GM18861 (cell line): ENCODE data around the gene EIF2AK2.

Experiments used
- ATAC-seq: cut with Tn5 transposase; IDR thresholded peaks from one replicate; pipeline ENCODE4 v1.9.1; 2021; ENCODE audit not compliant: unreplicated experiment

EIF2AK2 gene

DNA sequence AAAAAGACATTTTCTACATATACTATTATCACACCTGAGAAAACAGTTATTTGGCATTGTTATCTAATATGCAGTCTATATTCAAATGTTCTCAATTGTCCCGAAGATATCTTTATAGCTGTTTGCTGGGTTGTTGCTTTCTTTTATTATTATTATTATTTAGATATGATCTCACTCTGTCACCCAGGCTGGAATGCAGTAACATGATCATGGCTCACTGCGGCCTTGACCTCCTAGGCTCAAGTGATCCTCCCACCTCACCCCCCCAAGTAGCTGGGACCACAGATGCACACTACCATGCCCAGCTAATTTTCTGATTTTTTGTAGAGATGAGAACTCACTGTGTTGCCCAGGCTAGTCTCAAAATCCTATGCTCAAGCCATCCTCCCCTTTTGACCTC lies 52.6 kb downstream of the EIF2AK2 start:
- no peak for ATAC-seq

DNA sequence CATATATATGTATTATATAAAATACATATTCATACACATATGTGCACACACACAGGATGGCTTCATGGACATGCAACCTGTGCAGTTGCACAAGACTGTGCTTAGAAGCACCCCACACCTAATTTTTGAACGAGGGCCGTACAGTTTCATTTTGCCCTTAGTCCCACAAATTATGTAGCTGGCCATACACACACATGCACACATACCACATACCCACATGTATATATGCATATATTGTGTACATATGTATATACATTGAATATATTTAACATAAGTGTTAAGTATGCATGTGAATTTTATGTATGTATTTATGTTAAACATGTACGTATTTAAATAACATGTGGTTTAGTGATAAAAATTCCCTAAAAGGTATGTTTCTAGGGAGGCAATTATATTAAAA lies 54.2 kb downstream of the EIF2AK2 start:
- no peak for ATAC-seq

DNA sequence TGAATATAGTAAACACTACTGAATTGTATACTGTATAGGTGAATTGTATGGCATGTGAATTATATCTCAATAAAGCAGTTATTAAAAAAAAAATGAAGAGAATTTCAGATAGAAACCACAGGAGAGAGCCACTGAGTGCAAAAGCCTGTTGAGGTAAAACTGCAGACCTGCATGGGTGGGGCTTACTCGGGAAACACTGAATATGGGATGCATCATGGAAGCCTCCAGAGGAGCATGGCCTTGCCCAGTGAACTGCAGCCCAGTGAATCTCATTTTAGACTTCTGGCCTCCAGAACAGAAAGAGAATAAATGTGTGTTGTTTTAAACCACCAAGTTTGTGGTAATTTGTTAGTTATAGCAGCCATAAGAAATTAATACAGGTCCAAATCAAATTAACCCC lies 56.7 kb downstream of the EIF2AK2 start:
- ATAC-seq: no peak

DNA sequence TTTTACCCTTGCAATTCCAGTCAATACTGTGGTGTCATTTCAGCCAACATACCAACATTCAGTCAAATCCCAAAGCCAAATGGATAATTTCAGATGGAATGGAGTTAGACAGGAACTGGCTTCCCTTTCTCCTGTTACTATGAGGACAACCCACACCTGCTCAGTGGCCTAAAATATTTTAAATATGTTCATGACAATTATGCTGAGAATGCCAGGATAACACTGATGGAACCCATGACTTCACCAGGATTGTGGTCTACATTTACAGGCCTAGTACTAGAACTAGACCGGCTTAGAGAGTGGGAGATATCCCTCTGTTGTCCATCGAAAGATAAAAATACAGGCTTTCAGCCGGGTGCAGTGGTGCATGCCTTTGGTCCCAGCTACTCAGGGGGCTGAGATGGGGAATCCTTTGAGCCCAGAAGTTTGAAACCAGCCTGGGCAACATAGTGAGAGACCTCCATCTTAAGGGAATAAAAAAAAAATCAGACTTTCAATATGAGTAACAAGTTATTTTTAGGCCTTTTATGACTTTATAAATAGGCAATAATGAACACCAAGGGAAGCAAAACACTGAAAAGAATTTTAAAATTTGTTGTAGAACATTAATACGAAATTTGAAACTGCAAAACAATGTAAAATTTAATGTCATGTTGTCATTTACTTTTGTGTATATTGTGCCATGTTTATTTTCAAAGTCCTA lies 58.2 kb downstream of the EIF2AK2 start:
- no peak for ATAC-seq

DNA sequence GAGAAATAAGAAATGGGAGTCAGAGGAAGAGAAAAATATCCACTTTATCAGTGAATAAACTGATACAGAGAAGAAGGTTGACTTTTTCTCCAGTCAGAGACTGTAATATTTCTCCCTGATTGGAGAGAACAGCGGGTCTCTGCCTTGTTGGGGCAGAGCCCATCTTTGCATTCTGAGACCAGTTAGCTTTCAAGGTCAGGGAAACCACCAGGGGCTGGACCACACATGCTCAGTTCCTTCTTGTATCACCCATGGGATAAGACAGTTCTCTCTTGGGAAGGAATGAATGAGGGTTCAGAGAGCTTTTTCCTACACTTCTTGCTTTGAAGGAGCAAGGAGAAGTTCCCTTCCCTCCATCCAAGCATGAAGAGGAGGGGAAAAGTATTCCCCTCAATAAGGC lies 60.2 kb downstream of the EIF2AK2 start:
- ATAC-seq: no peak

DNA sequence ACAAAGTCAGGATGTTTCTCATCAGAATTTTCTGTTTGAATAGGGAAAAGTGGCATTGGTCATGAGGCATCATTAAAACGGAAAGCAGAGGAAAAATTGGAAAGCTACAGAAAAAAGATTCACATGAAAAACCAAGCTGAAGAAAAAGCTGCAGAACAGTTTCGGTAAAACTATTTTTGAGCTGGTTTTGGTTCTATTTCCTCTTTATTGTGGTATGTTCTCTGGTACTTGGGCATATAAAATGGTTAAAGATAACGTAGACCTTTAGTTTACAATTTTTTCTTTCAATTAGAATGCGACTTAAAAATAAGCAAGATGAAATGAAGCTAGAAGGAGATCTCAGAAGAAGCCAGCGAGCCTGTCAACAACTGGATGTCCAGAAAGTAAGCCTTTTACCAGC lies 64.9 kb downstream of the EIF2AK2 start:
- peak; percentile 38 for ATAC-seq

DNA sequence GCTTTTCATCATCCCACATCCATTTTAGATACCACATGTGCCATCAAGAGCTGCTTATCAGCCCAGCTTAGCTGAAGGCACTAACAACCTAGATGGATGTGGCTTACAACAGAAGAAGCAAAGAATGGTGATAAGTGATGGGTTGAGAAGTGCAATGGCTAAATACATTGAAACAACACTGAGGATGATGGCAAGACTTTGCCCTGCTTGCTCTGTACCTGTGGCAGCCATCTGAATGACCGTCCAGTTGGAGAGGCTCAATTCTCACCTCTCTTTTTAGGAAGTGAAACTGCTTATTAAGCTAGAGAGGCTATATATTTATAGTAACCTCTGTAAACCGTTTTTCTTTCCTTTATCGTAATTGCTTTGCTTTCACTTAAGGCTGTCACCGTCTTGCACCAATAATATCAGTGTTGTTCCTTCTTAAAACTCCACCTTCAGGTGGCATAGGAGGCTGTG lies 66.7 kb downstream of the EIF2AK2 start:
- ATAC-seq: peak; percentile 79

DNA sequence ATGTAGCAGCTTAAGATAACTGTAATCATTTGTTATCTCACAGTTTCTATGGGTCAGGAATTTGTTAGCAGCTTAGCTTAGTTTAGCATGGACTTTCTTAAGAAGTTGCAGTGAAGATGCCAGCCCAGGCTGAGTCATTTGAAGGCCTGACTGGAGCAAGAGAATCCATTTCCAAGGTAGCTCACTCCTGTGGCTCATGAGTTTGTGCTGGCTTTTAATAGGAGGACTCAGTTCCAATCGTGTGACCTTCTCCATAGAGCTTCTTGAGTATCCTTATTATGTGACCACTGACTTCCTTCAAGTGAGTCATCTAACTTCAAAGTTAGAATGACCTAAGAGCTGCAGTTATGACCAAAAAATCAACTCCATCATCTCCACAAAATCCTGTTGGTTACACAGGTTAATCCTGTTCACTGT lies 71.0 kb downstream of the EIF2AK2 start:
- no peak for ATAC-seq

DNA sequence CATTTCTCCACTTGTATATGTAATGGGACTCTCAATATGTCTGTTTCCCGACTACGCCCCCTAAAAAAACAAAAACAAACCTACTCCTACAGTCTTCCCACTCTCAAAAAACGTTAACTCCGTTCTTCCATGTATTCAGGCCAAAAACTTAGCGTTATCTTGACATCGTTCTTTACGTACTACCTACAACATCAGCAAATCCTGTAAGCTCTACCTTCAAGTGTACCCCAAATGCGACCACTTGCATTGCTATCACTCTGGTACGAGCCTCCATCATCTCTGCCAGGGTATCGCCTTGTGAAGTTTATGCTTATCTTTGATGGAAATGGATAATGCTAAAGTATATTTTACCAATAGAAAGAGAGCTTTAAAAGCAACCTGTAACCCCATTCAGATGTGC lies 72.0 kb downstream of the EIF2AK2 start:
- ATAC-seq: no peak

DNA sequence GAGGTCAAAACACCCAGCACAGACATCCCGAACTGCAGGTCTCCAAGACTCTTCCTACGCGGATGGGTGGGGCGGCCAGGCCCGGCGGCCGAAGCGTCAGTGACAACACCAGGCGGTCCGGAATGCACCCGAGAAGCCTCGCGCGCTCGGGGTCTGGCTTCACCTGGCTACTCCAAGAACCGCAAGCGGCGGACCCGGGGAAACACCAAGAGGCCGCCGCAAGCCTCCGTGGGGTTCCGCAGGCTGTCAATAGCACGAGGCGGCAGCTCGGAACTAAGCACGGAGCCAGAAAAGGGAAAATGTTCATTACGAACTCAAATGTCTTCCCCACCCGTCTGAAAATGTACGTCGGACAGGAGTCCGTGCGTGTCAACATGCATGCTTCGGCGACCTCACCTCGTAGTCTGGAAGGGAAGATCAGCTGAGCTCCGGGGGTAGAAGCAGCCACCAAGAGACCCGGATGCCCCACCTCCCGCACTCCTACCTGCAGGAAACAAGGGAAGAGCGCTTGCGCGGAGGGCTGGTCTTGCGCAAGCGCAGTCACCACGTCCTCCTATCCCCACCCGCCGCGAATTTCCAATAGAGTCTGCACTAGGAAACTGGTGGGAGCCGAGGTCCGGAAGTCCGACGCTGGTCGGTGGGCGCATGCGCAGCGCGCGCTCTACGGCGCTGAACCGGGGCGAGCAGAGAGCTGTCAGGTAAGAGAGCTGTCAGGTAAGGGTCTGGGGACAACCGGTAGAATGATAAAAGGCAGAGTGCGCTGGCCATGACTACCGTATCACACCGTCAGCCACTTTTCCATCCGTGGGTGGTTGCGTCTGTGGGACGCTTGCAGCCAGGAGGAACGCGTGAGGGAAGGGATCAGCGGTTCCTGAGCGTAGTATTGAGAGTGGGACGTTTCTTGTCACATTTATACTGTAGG lies 72.6 kb downstream of the EIF2AK2 start, which contains the start of the genes GPATCH11 and HEATR5B:
GPATCH11 (plus strand) TSS at position 646 of the 922 bp plus-strand sequence. CDS start 3,864 bp downstream, outside the sequence.
HEATR5B (minus strand) TSS at position 500 of the 922 bp plus-strand sequence. CDS start 958 bp downstream, outside the sequence.
- peak; percentile 60 for ATAC-seq

DNA sequence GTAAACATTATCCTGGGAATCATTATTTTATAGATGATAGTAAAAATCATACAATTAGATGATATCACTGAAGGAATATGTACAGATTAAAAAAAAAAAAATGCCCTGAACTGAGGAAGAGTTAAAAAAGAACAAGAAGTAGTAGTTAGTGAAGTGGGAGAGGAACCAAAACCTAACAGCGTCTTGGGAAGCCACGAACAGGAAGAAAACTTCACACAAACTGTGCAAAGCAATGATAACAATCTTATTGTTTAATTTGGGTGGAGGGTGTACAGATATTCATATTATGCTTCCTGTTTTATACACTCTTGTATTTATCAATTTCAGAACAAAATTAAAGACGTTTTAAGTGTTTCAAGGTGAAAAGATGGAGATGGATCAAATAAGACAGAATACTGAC lies 76.1 kb downstream of the EIF2AK2 start:
- ATAC-seq: no peak

DNA sequence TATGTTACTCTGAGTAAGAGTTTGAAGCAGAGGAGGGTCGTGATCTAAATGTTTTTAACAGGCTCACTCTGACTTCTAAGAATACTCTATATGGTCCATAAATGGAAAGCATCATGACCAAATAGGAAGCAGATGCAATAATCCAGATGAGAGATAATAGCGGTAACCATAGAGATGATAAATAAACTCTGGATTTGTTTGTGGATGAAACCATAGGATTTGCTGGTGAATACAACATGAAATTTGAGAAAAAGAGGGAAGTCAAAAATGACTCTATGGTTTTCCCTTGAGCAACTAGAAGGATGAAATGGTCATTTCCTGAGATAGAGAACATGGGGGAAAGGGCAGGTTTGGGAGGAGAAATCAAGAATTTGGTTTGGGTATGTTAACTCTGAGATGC lies 76.5 kb downstream of the EIF2AK2 start:
- ATAC-seq: no peak

DNA sequence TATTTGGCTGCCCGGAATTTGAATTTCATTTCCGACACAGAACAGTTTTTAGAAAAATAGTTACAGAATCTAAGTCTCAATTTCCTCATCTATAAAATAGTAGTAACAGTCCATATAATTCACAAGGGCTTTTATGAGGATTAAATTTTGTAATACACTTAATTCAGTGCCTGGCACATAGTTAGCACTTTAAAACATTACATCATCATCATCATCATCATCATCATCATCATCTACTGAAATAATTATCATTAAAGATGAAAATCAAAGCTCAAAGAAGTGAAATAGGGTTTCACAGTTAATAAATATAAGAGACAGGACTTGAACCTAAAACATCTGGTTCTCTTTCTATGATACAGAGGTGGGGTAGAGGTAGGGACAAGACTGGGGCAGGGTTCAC lies 85.8 kb downstream of the EIF2AK2 start:
- no peak for ATAC-seq

DNA sequence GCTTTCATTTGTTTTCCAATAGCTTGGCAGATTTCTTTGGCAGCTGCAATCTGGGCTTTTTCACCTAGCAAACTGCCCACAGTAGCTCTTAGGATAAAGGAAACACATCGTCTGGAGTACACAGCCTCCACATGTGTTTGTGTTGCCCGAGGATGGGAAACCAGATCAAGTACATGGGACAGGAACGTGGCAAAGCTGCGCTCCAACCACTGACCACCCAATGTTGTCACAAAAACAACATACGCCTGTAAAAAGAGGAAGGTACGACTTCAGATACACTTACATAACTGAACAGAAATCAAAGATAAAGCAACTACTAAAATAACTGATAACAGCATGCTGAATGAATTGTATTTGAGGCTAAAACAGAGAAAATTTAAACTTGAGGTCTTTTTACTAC lies 88.1 kb downstream of the EIF2AK2 start:
- no peak for ATAC-seq

DNA sequence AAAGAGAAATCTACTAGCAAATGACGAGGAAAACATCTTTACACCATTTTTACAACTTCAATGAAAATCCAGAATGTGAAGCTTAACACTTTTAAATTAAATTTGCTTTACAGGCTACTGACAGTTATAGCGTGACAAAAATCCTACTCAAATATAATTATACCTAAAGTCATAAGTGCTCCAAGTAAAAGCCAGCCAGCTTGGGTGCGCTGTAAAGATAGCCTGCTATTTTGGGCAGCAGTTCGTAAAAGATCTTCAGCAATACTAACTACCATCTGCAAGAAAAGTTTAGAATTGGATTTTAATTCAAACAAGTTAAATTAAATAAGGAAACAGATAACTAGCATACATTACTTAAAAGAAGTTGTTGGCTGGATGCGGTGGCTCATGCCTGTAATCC lies 95.0 kb downstream of the EIF2AK2 start:
- no peak for ATAC-seq

DNA sequence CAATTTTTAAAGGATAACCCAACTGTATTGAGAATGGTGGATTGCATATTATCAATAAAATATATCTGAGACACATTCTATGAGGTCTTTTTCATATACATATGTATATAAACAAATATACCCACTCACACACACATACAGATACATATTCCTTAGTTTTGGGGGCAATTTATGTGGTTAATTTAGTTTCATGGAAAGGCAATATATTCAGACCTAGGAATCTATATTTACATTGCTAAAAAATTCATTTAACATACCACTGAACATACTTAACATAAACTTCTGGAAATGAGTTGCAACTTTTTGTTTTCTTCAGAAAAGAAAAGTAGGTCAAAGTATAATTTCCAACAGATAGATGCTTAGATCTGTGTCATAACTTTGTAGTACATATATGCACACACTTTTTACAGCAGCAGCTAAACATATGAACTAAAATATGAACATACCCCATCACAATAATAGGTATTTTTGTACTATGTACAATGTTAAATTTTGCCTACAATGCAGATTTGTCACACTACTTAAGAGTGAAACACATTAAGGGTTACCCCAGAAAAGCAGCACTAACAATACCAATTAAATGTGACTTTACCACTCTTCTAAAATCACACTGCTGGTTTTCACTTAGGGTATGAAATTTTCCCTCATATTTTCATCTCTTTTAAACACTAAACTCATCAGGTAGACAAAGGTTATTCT lies 95.6 kb downstream of the EIF2AK2 start:
- ATAC-seq: no peak

DNA sequence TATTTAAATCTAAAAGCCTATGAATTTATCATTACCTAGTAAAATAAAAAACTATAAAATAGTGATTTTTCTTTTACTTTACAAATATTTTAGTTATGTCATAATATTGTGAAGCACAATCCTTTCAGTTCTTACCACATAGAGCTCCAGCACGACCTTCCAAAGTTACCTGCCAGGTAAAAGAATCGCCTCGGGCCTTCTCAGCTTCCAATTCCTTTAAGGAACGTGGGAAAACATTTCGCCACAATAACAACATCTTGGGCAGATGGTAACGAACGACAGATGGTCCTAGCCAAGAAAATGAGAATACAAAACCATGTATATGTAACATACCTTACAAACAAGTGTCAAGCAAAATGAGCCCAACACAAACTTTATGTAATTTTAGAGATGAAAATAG lies 96.3 kb downstream of the EIF2AK2 start:
- ATAC-seq: no peak

DNA sequence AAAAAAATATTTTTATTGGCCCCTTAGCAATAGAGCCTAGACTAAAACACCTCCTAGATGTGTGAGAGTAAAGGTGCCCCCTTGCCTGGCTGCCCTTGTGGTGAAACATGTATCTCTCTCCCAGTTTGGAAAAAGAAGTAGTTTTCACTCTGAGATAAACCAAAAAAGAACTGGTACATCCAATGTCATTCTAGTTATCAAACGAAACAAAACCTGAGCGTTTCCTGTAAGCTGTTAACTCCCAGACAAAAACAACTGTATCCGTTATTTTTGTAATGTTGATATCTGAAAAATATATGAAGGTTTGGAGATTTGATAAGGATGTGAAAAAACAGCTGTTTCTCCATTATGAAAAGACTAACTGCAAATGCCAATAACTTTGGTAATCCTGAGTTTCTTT lies 96.9 kb downstream of the EIF2AK2 start:
- no peak for ATAC-seq

DNA sequence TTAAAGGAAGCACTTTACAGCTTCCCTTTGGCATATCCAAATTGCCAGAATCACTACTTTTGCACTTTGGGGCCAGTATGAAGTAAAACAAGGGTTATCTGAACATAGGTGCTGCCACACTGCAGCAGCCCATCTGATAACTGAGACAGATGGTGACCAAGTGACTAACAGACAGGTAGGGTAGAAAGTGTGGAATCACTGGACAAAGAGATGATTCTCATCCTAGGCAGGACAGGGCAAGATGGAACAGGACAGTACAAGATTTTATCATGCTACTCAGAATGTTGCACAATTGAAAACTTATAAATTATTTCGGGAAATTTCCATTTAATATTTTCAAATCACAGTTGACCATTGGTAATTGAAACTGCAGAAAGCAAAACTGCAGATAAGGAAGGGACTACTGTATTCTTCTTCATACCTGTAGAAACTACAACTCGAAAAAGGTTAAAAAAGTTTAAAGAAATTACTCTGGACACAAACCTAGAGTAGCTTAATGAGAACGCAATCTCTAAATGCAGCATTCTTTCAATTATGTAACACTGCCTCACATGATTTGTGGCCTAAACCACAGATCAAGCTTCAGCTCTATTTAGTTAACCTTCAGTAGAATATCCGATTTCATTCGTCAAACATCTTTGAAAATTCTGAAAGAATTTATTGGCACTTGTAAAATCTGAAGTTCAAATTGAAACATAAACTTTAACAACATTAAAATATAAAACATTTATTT lies 104.0 kb downstream of the EIF2AK2 start:
- ATAC-seq: no peak
